ENCODE results near the gene KRTAP5-3. TPM values are rescaled to one million over a fixed set of nuclear protein-coding genes. Genes with fewer than 3 reads are reported as not detected.

The KRTAP5-3 gene
- total RNA-seq, 4 donors from 2014 or later = not detected

- intact Hi-C loops (cut with DNase I) = no loop called here
- DNase-seq = no peak
- peaks cover 7 to 19% of the 10 kb centered on the region in 2 donors for H3K4me1 ChIP-seq
- no peak overlapping the region for H3K27ac ChIP-seq
- H3K27me3 ChIP-seq = no peaks in the 10 kb centered on the region
- H3K9me3 ChIP-seq = no peaks in the 10 kb centered on the region
- H3K4me3 ChIP-seq (replicated peaks in 1 of 3) = no peak overlapping the region
- TF ChIP-seq CTCF (IDR thresholded peaks at IDR 0.05) (no peak), POLR2A (IDR thresholded peaks at IDR 0.05) (no peak)
- peaks cover 5 to 9% of the 10 kb centered on the region in 2 donors for H3K36me3 ChIP-seq
- WGBS, 2 donors = 95 to 96% methylated on average over 9 to 12 of the region's 17 CpGs
Observed at GRCh38 chr11:1561266-1561665, 47.0 kb downstream of the KRTAP5-3 start.

- no peak overlapping the region for H3K27ac ChIP-seq
- intact Hi-C loops (cut with DNase I) = no loop called here
Observed at GRCh38 chr11:1560649-1561251, 47.5 kb downstream of the KRTAP5-3 start.

GRCh38 chr11:1560002-1560648, 48.1 kb downstream of the KRTAP5-3 start:
- Histone ChIP-seq H3K4me3 (replicated peaks in 1 of 3) (no peak overlapping the region), H3K27me3 (no peaks in the 10 kb centered on the region), H3K27ac (peak overlapping the region in 1 of 3 donors; percentile 55), H3K9me3 (no peaks in the 10 kb centered on the region), H3K36me3 (peaks cover 5 to 9% of the 10 kb centered on the region in 2 donors), H3K4me1 (peaks cover 7 to 21% of the 10 kb centered on the region in 2 donors)
- intact Hi-C loops (cut with DNase I) = no loop called here
- no peak for DNase-seq
- TF ChIP-seq POLR2A (IDR thresholded peaks at IDR 0.05) (no peak), CTCF (IDR thresholded peaks at IDR 0.05) (no peak)
- 75 to 85% methylated on average over 8 to 10 of the region's 15 CpGs for WGBS, 2 donors

More at GRCh38 chr11:1560649-1561251, 47.5 kb downstream of the KRTAP5-3 start:
- H3K4me1 ChIP-seq = peaks cover 7 to 19% of the 10 kb centered on the region in 2 donors
- peaks cover 5 to 9% of the 10 kb centered on the region in 2 donors for H3K36me3 ChIP-seq
- DNase-seq = no peak
- no peaks in the 10 kb centered on the region for H3K9me3 ChIP-seq
- no peak for TF ChIP-seq CTCF (IDR thresholded peaks at IDR 0.05)
- TF ChIP-seq POLR2A (IDR thresholded peaks at IDR 0.05) = no peak
- no peak overlapping the region for H3K4me3 ChIP-seq (replicated peaks in 1 of 3)
- WGBS, 2 donors = 85 to 88% methylated on average over 7 to 8 of the region's 8 CpGs
- no peaks in the 10 kb centered on the region for H3K27me3 ChIP-seq

- no peaks in the 10 kb centered on the region for H3K27me3 ChIP-seq
- WGBS, 2 donors = 57 to 70% methylated on average over 11 to 16 of the region's 29 CpGs
- DNase-seq = peak; percentile 79 to 84
- peak overlapping the region in 2 of 3 donors; percentile 23 to 55 for H3K27ac ChIP-seq
- intact Hi-C loops (cut with DNase I) = no loop called here
- TF ChIP-seq POLR2A (IDR thresholded peaks at IDR 0.05) = no peak
- TF ChIP-seq CTCF (IDR thresholded peaks at IDR 0.05) = peak in 1 of 6 experiments; percentile 5
- no peaks in the 10 kb centered on the region for H3K9me3 ChIP-seq
- peaks cover 9 to 29% of the 10 kb centered on the region in 2 donors for H3K4me1 ChIP-seq
- no peak overlapping the region for H3K4me3 ChIP-seq (replicated peaks in 1 of 3)
- H3K36me3 ChIP-seq = peaks cover 5 to 9% of the 10 kb centered on the region in 2 donors
Observed at GRCh38 chr11:1559111-1559951, 48.9 kb downstream of the KRTAP5-3 start.

All from thyroid gland (tissue), 4 donors.